HEK293 (cell line): Measurements from ENCODE around the gene PSD2.
A peak's percentile ranks its signal among the peaks of the same experiment; 100 is the strongest.

Source experiments
- MYNN ChIP-seq: fragments of 450-650 bp; formaldehyde crosslinking; IDR thresholded peaks from 2 replicates; pipeline ENCODE4 v1.5.1; 2016; ENCODE audit warnings: missing biosample characterization, missing genetic modification characterization, borderline replicate concordance
- RBAK ChIP-seq: fragments of 450-650 bp; formaldehyde crosslinking; IDR thresholded peaks from 2 replicates; pipeline ENCODE4 v1.5.1; 2016; ENCODE audit warnings: missing biosample characterization, missing genetic modification characterization
- REPIN1 ChIP-seq: fragments of 450-650 bp; formaldehyde crosslinking; IDR thresholded peaks from 2 replicates; pipeline ENCODE4 v1.5.1; 2017; ENCODE audit warnings: missing biosample characterization, missing genetic modification characterization, low read depth
- TRIM28 ChIP-seq: IDR thresholded peaks from 2 replicates; pipeline ENCODE4 v1.6.1; 2011; ENCODE audit warnings: low read length, control low read depth, borderline replicate concordance
- ZBTB7A ChIP-seq: fragments of 450-650 bp; formaldehyde crosslinking; IDR thresholded peaks from 2 replicates; pipeline ENCODE4 v1.5.1; 2016; ENCODE audit warnings: low read depth, missing biosample characterization, missing genetic modification characterization
- ZNF19 ChIP-seq: fragments of 450-650 bp; formaldehyde crosslinking; IDR thresholded peaks from 2 replicates; pipeline ENCODE4; 2016; ENCODE audit warnings: missing biosample characterization, missing genetic modification characterization, low read depth
- ZNF514 ChIP-seq: fragments of 450-650 bp; formaldehyde crosslinking; IDR thresholded peaks from 2 replicates; pipeline ENCODE4 v1.5.1; 2016; ENCODE audit warnings: missing biosample characterization, missing genetic modification characterization
- ZNF558 ChIP-seq: fragments of 450-650 bp; formaldehyde crosslinking; IDR thresholded peaks from 2 replicates; pipeline ENCODE4 v1.5.1; 2016; ENCODE audit warnings: missing biosample characterization, missing genetic modification characterization
- ZNF600 ChIP-seq: fragments of 450-650 bp; formaldehyde crosslinking; IDR thresholded peaks from 2 replicates; pipeline ENCODE4 v1.5.1; 2016; ENCODE audit warnings: missing biosample characterization, missing genetic modification characterization
- ZNF629 ChIP-seq: fragments of 450-650 bp; formaldehyde crosslinking; IDR thresholded peaks from 2 replicates; pipeline ENCODE4 v1.5.1; 2017; ENCODE audit warnings: missing biosample characterization, missing genetic modification characterization
- ZNF670 ChIP-seq: fragments of 450-650 bp; formaldehyde crosslinking; IDR thresholded peaks from 2 replicates; pipeline ENCODE4 v1.5.1; 2016; ENCODE audit warnings: missing biosample characterization, missing genetic modification characterization, low read depth
- ZNF701 ChIP-seq: fragments of 450-650 bp; formaldehyde crosslinking; IDR thresholded peaks from 2 replicates; pipeline ENCODE4 v1.5.1; 2016; ENCODE audit warnings: missing biosample characterization, missing genetic modification characterization
- ZNF707 ChIP-seq: fragments of 450-650 bp; formaldehyde crosslinking; IDR thresholded peaks from 2 replicates; pipeline ENCODE4 v1.5.1; 2016; ENCODE audit warnings: missing biosample characterization, missing genetic modification characterization
- ZNF776 ChIP-seq: fragments of 450-650 bp; formaldehyde crosslinking; IDR thresholded peaks from 2 replicates; pipeline ENCODE4 v1.5.0; 2017; ENCODE audit warnings: missing biosample characterization, missing genetic modification characterization, borderline replicate concordance
- ZNF837 ChIP-seq: fragments of 450-650 bp; formaldehyde crosslinking; IDR thresholded peaks from 2 replicates; pipeline ENCODE4 v1.5.1; 2016; ENCODE audit warnings: missing biosample characterization, missing genetic modification characterization
- ZSCAN16 ChIP-seq: fragments of 450-650 bp; formaldehyde crosslinking; IDR thresholded peaks from 2 replicates; pipeline ENCODE4 v1.5.1; 2016; ENCODE audit warnings: missing biosample characterization, missing genetic modification characterization
- TF ChIP-seq, protein P1 (sequence below): fragments of 450-650 bp; formaldehyde crosslinking; IDR thresholded peaks from 2 replicates; pipeline ENCODE4 v1.5.1; 2016; ENCODE audit warnings: missing biosample characterization, missing genetic modification characterization
- TF ChIP-seq, protein P2 (sequence below): fragments of 450-650 bp; formaldehyde crosslinking; IDR thresholded peaks from 2 replicates; pipeline ENCODE4 v1.5.1; 2016; ENCODE audit warnings: missing biosample characterization, missing genetic modification characterization
- TF ChIP-seq, protein P3 (sequence below): fragments of 450-650 bp; formaldehyde crosslinking; IDR thresholded peaks from 2 replicates; pipeline ENCODE4 v1.5.1; 2017; ENCODE audit warnings: missing biosample characterization, missing genetic modification characterization
- TF ChIP-seq, protein P4 (sequence below): fragments of 450-650 bp; formaldehyde crosslinking; IDR thresholded peaks from 2 replicates; pipeline ENCODE4 v1.5.1; 2016; ENCODE audit warnings: missing biosample characterization, missing genetic modification characterization
- TF ChIP-seq, protein P5 (sequence below): fragments of 450-650 bp; formaldehyde crosslinking; IDR thresholded peaks from 2 replicates; pipeline ENCODE4 v1.5.1; 2016; ENCODE audit warnings: missing biosample characterization, missing genetic modification characterization
- TF ChIP-seq, protein P6 (sequence below): fragments of 450-650 bp; formaldehyde crosslinking; IDR thresholded peaks from 2 replicates; pipeline ENCODE4 v1.5.1; 2016; ENCODE audit warnings: missing biosample characterization, missing genetic modification characterization
- TF ChIP-seq, protein P7 (sequence below): IDR thresholded peaks from 2 replicates; pipeline ENCODE4 v1.6.1; 2011; ENCODE audit warnings: mild to moderate bottlenecking, low read depth, low read length, borderline replicate concordance
- TF ChIP-seq, protein P8 (sequence below): fragments of 450-650 bp; formaldehyde crosslinking; IDR thresholded peaks from 2 replicates; pipeline ENCODE4 v1.5.1; 2016; ENCODE audit warnings: missing biosample characterization, missing genetic modification characterization
- TF ChIP-seq, protein P9 (sequence below): fragments of 450-650 bp; formaldehyde crosslinking; IDR thresholded peaks from 2 replicates; pipeline ENCODE4; 2016; ENCODE audit warnings: missing biosample characterization, missing genetic modification characterization
- TF ChIP-seq, protein P10 (sequence below): fragments of 450-650 bp; formaldehyde crosslinking; IDR thresholded peaks from 2 replicates; pipeline ENCODE4 v1.5.1; 2016; ENCODE audit warnings: missing biosample characterization, missing genetic modification characterization

PSD2 gene

DNA sequence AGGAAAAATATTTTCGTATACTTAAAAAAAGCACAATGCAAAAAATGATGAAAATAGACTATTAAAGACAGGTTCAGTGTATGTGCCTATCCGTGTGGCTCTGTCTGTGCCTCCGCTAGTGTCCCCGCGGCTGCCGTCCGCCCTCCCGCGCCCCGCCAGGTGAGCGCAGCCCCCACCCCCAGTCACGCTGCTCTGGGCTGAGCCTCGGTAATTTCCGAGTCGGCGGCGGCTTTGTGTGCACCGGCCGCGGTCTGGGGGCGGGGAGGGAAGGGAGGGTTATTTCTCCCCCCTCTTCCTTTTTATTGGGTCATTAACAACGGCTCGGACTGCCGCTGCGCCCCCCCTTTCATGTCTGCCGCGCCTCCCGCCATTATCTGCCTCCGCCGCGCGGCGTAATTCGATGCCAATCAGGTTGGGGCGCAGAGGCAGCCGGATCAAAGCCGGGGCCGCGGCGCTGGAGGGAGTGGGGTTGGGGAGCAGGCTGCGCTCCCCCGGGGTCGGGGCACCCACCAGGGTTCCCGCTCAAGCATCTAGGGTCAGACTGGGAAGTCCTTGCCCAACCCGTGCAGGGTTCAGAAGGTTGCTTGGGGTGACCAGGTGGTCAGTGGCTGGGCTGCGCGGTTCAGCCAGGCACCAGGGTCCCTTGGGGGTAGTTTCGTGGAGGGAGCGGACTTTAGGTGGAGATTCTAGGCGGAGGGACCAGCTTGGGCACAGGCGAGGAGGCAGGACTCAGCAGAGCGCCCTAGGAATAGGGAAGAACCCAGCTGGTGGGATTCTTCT, 39.5 kb upstream of the PSD2 start (continued):
- TF ChIP-seq, protein P1, sequence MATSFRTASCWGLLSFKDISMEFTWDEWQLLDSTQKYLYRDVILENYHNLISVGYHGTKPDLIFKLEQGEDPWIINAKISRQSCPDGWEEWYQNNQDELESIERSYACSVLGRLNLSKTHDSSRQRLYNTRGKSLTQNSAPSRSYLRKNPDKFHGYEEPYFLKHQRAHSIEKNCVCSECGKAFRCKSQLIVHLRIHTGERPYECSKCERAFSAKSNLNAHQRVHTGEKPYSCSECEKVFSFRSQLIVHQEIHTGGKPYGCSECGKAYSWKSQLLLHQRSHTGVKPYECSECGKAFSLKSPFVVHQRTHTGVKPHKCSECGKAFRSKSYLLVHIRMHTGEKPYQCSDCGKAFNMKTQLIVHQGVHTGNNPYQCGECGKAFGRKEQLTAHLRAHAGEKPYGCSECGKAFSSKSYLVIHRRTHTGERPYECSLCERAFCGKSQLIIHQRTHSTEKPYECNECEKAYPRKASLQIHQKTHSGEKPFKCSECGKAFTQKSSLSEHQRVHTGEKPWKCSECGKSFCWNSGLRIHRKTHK (tag by site-specific recombination): no peak
- TF ChIP-seq REPIN1 (tag by site-specific recombination) (no peak), MYNN (tag by site-specific recombination) (no peak), ZNF776 (tag by site-specific recombination) (no peak), ZNF629 (peak; percentile 41; the same call in 1 of the 2 replicates), ZNF837 (no peak), ZNF19 (tag by site-specific recombination) (no peak), ZSCAN16 (tag by site-specific recombination) (no peak), RBAK (tag by site-specific recombination) (no peak), TRIM28 (no peak), ZNF701 (no peak), ZNF600 (tag by site-specific recombination) (no peak), ZNF514 (tag by site-specific recombination) (no peak), ZNF670 (tag by site-specific recombination) (no peak), ZNF707 (tag by site-specific recombination) (no peak), ZBTB7A (0 out of 2 replicates have a peak, but pooled peaks have one; percentile 36), ZNF558 (tag by site-specific recombination) (no peak)
- TF ChIP-seq, protein P2, sequence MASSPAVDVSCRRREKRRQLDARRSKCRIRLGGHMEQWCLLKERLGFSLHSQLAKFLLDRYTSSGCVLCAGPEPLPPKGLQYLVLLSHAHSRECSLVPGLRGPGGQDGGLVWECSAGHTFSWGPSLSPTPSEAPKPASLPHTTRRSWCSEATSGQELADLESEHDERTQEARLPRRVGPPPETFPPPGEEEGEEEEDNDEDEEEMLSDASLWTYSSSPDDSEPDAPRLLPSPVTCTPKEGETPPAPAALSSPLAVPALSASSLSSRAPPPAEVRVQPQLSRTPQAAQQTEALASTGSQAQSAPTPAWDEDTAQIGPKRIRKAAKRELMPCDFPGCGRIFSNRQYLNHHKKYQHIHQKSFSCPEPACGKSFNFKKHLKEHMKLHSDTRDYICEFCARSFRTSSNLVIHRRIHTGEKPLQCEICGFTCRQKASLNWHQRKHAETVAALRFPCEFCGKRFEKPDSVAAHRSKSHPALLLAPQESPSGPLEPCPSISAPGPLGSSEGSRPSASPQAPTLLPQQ (tag by site-specific recombination): peak; percentile 75
- TF ChIP-seq, protein P3, sequence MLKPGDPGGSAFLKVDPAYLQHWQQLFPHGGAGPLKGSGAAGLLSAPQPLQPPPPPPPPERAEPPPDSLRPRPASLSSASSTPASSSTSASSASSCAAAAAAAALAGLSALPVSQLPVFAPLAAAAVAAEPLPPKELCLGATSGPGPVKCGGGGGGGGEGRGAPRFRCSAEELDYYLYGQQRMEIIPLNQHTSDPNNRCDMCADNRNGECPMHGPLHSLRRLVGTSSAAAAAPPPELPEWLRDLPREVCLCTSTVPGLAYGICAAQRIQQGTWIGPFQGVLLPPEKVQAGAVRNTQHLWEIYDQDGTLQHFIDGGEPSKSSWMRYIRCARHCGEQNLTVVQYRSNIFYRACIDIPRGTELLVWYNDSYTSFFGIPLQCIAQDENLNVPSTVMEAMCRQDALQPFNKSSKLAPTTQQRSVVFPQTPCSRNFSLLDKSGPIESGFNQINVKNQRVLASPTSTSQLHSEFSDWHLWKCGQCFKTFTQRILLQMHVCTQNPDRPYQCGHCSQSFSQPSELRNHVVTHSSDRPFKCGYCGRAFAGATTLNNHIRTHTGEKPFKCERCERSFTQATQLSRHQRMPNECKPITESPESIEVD (tag by site-specific recombination): no peak
- TF ChIP-seq, protein P4, sequence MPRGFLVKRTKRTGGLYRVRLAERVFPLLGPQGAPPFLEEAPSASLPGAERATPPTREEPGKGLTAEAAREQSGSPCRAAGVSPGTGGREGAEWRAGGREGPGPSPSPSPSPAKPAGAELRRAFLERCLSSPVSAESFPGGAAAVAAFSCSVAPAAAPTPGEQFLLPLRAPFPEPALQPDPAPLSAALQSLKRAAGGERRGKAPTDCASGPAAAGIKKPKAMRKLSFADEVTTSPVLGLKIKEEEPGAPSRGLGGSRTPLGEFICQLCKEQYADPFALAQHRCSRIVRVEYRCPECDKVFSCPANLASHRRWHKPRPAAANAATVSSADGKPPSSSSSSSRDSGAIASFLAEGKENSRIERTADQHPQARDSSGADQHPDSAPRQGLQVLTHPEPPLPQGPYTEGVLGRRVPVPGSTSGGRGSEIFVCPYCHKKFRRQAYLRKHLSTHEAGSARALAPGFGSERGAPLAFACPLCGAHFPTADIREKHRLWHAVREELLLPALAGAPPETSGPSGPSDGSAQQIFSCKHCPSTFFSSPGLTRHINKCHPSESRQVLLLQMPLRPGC: 0 out of 2 replicates have a peak, but pooled peaks have one; percentile 16
- TF ChIP-seq, protein P5, sequence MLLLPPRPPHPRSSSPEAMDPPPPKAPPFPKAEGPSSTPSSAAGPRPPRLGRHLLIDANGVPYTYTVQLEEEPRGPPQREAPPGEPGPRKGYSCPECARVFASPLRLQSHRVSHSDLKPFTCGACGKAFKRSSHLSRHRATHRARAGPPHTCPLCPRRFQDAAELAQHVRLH: peak; percentile 22; the same call in 1 of the 2 replicates
- TF ChIP-seq, protein P6, sequence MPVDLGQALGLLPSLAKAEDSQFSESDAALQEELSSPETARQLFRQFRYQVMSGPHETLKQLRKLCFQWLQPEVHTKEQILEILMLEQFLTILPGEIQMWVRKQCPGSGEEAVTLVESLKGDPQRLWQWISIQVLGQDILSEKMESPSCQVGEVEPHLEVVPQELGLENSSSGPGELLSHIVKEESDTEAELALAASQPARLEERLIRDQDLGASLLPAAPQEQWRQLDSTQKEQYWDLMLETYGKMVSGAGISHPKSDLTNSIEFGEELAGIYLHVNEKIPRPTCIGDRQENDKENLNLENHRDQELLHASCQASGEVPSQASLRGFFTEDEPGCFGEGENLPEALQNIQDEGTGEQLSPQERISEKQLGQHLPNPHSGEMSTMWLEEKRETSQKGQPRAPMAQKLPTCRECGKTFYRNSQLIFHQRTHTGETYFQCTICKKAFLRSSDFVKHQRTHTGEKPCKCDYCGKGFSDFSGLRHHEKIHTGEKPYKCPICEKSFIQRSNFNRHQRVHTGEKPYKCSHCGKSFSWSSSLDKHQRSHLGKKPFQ (tag by site-specific recombination): peak; percentile 20; the same call in 1 of the 2 replicates
- TF ChIP-seq, protein P7, sequence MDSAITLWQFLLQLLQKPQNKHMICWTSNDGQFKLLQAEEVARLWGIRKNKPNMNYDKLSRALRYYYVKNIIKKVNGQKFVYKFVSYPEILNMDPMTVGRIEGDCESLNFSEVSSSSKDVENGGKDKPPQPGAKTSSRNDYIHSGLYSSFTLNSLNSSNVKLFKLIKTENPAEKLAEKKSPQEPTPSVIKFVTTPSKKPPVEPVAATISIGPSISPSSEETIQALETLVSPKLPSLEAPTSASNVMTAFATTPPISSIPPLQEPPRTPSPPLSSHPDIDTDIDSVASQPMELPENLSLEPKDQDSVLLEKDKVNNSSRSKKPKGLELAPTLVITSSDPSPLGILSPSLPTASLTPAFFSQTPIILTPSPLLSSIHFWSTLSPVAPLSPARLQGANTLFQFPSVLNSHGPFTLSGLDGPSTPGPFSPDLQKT: no peak
- TF ChIP-seq, protein P8, sequence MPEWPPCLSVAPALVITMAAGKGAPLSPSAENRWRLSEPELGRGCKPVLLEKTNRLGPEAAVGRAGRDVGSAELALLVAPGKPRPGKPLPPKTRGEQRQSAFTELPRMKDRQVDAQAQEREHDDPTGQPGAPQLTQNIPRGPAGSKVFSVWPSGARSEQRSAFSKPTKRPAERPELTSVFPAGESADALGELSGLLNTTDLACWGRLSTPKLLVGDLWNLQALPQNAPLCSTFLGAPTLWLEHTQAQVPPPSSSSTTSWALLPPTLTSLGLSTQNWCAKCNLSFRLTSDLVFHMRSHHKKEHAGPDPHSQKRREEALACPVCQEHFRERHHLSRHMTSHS (tag by site-specific recombination): no peak
- TF ChIP-seq, protein P9, sequence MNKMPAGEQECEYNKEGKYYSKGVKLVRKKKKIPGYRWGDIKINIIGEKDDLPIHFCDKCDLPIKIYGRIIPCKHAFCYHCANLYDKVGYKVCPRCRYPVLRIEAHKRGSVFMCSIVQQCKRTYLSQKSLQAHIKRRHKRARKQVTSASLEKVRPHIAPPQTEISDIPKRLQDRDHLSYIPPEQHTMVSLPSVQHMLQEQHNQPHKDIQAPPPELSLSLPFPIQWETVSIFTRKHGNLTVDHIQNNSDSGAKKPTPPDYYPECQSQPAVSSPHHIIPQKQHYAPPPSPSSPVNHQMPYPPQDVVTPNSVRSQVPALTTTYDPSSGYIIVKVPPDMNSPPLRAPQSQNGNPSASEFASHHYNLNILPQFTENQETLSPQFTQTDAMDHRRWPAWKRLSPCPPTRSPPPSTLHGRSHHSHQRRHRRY (tag by site-specific recombination): no peak
- TF ChIP-seq, protein P10, sequence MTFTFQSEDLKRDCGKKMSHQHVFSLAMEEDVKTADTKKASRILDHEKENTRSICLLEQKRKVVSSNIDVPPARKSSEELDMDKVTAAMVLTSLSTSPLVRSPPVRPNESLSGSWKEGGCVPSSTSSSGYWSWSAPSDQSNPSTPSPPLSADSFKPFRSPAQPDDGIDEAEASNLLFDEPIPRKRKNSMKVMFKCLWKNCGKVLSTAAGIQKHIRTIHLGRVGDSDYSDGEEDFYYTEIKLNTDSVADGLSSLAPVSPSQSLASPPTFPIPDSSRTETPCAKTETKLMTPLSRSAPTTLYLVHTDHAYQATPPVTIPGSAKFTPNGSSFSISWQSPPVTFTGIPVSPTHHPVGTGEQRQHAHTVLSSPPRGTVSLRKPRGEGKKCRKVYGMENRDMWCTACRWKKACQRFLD (tag by site-specific recombination): no peak
